Activated CD4-positive, alpha-beta T cell treated with anti-CD3 and anti-CD28 coated beads, Interleukin-2, amount 10 ng/mL, durations not matched to agents 24 days and 14 days (primary cell): ENCODE data around the gene CORO1C. TPM values are rescaled to one million over a fixed set of nuclear protein-coding genes. Genes with fewer than 3 reads are reported as not detected.

Experiments
- DNase-seq: peaks from one replicate; pipeline ENCODE4 v3.0.0; 2022
- H3K27ac Mint-ChIP-seq: one replicate; pipeline ENCODE4 v1.8.0; 2022; ENCODE audit warnings: mild to moderate bottlenecking, mixed read lengths
- H3K27me3 Mint-ChIP-seq: one replicate; pipeline ENCODE4 v1.8.0; 2022; ENCODE audit warnings: mixed read lengths
- H3K36me3 Mint-ChIP-seq: one replicate; pipeline ENCODE4 v1.8.0; 2022; ENCODE audit warnings: low read depth, mild to moderate bottlenecking, mixed read lengths
- H3K4me1 Mint-ChIP-seq: one replicate; pipeline ENCODE4 v1.8.0; 2021; ENCODE audit warnings: mixed read lengths
- H3K4me3 Mint-ChIP-seq: one replicate; pipeline ENCODE4 v1.8.0; 2022; ENCODE audit warnings: mild to moderate bottlenecking, moderate library complexity, mixed read lengths
- H3K9me3 Mint-ChIP-seq: one replicate; pipeline ENCODE4 v1.8.0; 2021; ENCODE audit warnings: mixed read lengths
- intact Hi-C: fragments of 100-400 bp; cut with micrococcal nuclease; formaldehyde crosslinking; loops from one replicate; pipeline ENCODE4 v1.15.1; 2023
- total RNA-seq: library from RNA; stranded (reverse); gene quantifications from 2 replicates; pipeline ENCODE4 v1.2.3, GENCODE V29; 2022

Gene CORO1C
- total RNA-seq, 1 donor from 2014 or later, result 70.1 TPM

DNA sequence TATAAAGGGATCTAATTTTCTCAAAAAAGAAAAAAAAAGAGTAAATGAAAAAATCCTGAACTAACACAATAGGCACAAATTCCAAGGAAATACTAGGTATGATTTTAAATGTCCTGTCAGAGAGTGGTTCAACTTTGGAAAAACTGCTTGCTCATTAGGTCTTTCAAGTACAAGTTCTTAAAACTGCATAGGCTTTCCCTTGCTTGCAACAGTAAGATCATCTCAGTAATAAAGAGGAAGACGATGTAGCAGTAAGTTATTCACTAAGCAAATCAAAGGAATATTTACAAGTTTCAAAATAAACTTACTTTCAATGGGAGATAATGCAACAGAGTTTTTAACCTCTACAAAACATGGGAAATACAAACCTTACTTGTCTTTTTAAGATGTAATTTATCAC, 21.6 kb downstream of the CORO1C start:
- intact Hi-C loops, result no loop called here
- Mint-ChIP-seq H3K27me3 (peaks cover 3% of the 10 kb centered on the region), H3K27ac (no peak overlapping the region), H3K4me3 (no peak overlapping the region), H3K4me1 (peaks cover 5% of the 10 kb centered on the region), H3K9me3 (no peaks in the 10 kb centered on the region), H3K36me3 (peaks cover 3% of the 10 kb centered on the region)
- DNase-seq, result no peak

DNA sequence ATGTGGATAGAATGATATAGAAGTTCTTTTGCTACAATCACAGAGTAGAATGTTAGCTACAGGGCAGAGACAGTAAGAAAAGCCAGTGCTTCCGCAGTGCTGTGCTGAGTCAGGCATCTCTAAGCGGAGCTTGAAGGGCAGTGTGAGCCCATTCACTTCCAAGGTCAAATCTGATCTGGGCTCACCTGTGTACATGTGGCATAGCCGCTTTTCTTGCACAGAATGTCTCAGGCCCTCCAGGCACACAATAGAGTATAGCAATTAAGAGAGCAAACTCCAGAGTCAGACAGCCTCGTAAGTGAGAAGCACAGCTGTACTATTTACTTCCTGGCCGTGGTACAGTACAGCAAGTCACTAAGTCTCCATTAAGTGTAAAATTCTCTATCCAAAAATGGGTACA, 26.8 kb downstream of the CORO1C start:
- Mint-ChIP-seq H3K4me1 (peaks cover 16% of the 10 kb centered on the region), H3K9me3 (no peaks in the 10 kb centered on the region), H3K4me3 (no peak overlapping the region), H3K27ac (no peak overlapping the region), H3K27me3 (peaks cover 3% of the 10 kb centered on the region), H3K36me3 (peaks cover 13% of the 10 kb centered on the region)
- intact Hi-C loops, result no loop called here
- DNase-seq, result no peak

DNA sequence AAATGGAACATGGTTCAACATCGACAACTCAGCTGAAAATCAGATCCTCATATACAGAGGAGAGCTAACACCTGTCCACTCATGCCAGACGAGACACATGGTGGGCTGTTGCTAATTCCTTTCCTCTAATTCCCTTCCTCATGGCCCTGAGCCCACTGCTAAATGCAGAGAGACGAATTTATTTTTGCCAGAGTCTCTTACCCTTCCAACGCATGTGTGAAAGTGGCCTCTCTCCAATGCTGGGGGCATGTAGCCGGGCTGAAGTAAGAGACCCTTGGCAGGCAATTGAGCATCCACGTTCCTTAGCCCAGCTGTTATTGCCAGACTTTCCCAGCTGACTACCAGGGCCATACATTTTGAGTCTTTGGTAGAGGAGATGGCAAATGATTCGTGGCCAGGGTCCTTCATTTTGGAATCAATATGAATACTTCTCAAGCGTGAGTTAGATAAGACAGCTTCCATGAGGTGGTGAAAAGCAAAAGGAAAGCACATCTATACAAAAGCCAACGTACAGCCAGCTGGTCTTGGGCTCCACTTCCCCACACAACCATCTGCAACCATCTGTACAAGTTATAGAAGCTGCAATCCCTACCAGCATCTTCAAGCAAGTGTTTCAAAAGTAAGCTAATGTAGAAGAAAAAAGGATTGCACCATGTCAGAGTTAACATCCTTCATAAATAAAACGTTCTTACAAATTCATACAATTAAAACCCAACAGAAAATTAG, 28.6 kb downstream of the CORO1C start:
- Mint-ChIP-seq H3K9me3 (no peaks in the 10 kb centered on the region), H3K36me3 (peaks cover 23% of the 10 kb centered on the region), H3K4me3 (no peak overlapping the region), H3K27ac (no peak overlapping the region), H3K27me3 (peaks cover 3% of the 10 kb centered on the region), H3K4me1 (peaks cover 16% of the 10 kb centered on the region)
- no peak for DNase-seq
- intact Hi-C loops, result no loop called here

DNA sequence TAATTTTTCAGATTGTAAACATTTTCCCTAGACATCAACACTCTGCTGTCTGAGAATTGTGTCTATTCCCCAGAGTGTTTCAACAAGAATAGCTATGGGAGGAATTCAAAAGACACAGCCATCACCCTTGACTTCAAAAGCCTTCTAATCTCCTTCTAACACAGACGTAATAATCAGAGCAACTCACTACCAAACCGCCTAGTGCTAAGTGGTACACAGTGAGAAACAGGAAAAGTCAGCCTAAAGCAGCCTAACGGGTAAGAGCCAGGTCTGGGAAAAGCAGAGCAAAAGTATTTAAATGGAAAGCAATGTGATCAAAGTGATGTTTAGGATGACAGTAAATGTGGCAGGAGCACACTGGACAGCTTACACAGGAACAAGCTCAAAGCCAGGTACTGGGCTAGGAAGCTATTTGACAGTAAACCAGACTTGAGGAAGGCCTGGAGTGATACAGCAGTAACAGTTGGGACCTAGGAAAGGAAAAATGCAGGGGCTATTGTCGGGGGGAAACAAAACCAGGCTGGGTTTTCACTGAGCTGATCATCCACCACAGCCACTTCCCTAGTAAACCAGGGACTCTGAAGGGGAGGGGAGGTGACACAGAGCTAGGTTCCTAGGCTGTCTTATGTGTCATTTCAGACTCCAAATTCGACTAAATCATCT, 29.4 kb downstream of the CORO1C start:
- Mint-ChIP-seq H3K27me3 (no peaks in the 10 kb centered on the region), H3K4me3 (no peak overlapping the region), H3K9me3 (no peaks in the 10 kb centered on the region), H3K36me3 (peaks cover 23% of the 10 kb centered on the region), H3K4me1 (peaks cover 19% of the 10 kb centered on the region), H3K27ac (peak overlapping the region; percentile 35)
- no peak for DNase-seq
- intact Hi-C loops, result no loop called here

DNA sequence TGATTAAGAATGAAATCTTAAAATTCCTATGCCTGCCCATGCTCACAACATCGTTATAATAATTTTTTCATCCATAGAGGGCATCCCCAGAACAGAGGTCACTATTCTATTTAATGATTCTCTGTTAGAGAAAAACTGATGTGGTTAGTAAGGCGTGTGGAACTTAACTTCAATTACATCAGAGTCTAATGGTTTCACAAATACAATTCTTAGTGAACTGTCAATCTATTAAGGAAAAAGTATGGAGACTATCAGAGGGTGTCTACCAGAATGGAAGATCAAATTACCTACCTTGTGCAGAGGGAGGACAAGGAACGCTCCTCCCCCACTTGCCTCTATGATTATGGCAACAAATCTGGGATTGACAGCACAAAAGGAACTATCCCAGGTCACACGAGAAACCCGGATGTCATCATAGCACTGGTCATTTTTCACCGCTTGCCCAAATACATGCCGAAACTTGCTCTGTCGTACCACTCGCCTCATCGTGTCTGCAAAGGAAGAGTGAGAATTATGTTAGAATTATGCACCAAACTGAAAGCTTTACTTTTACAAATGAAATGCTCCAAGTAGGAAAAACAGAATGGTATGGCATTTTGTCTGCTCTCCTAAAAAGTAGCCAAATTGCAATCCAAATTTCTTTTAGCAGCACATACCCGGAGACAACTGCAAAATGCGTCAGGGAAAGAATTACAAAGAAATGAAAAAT, 30.3 kb downstream of the CORO1C start:
- Mint-ChIP-seq H3K36me3 (peaks cover 25% of the 10 kb centered on the region), H3K27me3 (no peaks in the 10 kb centered on the region), H3K9me3 (no peaks in the 10 kb centered on the region), H3K4me3 (no peak overlapping the region), H3K27ac (no peak overlapping the region), H3K4me1 (peaks cover 27% of the 10 kb centered on the region)
- no peak for DNase-seq
- intact Hi-C loops, result no loop called here

DNA sequence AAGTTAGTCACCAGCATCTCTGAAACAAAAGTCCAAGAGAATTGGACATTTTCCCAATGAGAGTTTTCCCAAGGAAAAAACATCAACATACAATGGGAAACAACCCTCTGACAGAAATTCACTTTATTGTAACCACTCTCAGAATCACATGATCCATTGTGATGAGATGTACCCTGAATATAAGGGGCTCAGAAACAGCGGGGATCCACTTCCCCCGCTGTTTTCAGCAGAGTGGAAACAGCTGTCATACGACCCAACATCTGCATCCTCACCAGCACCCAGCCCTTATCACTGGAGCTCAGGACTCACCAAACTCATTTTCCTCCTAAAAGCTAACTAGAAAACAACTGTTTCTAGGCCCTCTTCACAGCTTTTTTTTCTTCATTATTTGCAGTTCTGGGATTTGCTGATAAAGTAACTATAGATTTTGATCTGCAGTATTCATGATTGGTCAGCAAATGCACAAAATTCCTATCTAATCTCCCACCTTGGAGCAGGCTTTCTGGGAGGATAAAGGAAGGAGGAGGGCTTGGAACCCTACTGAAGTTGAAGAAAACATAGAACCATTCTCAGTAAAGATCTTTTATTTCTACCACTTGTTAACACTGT, 31.3 kb downstream of the CORO1C start:
- no peak overlapping the region for H3K27ac Mint-ChIP-seq
- no peaks in the 10 kb centered on the region for H3K27me3 Mint-ChIP-seq
- peaks cover 4% of the 10 kb centered on the region for H3K9me3 Mint-ChIP-seq
- intact Hi-C loops, result no loop called here
- no peak for DNase-seq
- H3K4me3 Mint-ChIP-seq, result no peak overlapping the region
- peaks cover 25% of the 10 kb centered on the region for H3K36me3 Mint-ChIP-seq
- H3K4me1 Mint-ChIP-seq, result peaks cover 32% of the 10 kb centered on the region

DNA sequence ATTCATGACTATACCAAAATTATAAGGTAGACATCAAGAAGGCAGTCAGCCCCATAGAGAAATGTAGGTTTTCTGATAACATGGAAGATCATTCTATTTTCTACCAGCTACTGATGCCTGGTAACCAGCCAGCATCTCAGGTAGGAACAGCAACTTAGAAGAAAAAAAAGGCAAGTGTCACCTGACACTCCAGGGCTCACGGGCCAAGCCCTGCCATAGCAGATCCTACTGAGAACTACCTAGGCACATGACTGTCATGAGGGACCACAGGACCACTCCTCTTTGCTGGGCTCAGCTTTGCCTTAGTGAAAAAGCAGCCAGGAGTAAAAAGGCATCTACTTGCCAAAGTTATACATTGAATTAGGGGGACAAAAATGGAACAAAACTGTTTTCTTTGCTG, 33.4 kb downstream of the CORO1C start:
- Mint-ChIP-seq H3K36me3 (peaks cover 27% of the 10 kb centered on the region), H3K27me3 (no peaks in the 10 kb centered on the region), H3K9me3 (peaks cover 7% of the 10 kb centered on the region), H3K4me3 (no peak overlapping the region), H3K4me1 (peaks cover 39% of the 10 kb centered on the region), H3K27ac (no peak overlapping the region)
- DNase-seq, result no peak
- intact Hi-C loops, result no loop called here

DNA sequence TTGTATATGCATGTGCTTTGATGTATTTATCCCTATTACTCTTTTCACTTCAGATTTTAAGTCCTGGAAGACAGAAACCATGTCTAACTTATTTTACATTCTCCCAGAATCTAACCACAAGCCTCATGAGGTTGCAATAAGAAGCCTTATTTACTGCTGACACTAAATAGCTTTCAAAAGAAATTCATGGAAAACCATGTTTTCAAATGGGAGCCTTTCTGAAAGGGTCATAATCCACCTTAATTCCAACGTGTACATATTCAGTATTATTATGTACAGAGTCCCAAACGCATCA, 34.4 kb downstream of the CORO1C start:
- intact Hi-C loops, result loop anchor here (1.0 kb wide), 2 partner anchors 34 to 80 kb away; partner anchors contain the start of gene CORO1C

DNA sequence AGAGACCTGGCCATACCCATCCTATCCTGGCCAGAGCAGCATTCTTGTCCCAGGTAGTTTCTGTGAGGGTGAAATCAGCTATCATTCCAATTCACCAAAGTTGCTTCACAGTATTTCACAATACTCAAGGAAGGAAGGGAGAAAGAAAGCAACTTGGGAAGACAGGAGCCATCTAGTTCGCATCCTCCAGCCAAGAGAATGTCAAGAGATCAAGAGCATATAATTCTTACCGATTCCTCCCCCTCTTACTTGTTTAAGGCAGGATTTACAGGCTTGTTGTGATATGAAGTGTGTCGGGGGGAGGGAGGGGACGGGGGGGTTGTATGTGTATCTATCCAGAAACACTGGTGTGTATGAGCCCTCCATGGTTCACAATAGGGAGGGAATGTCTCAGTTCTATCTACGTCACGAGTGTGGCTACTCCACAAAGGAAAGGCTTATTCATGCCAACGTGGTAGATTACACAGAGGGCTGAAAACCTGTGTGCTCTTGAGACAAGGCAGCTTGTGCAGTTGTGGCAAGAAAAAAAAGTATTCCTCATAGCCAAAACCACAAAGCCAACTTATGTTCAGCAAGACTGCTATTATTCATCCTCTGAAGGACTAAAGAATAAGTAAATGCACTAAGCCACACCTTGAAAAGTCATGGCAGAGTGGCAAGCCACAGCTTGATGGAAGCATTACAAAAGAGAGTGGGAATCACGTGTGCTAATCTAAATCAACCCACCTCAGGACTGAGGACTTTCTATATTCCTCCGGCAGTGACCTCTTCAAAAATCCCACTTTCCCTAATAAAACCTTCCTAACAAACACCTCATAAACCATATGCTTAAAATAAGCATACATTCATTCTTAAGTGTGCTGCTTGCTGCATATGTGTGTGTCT, 35.0 kb downstream of the CORO1C start:
- intact Hi-C loops, result loop anchor here (1.0 kb wide), 2 partner anchors 35 to 79 kb away; partner anchors contain the start of gene CORO1C
- H3K9me3 Mint-ChIP-seq, result peaks cover 7% of the 10 kb centered on the region
- peak overlapping the region; percentile 76 for H3K27ac Mint-ChIP-seq
- peak; percentile 66 for DNase-seq
- no peaks in the 10 kb centered on the region for H3K27me3 Mint-ChIP-seq
- peak overlapping the region; percentile 25 for H3K4me3 Mint-ChIP-seq
- H3K4me1 Mint-ChIP-seq, result peaks cover 38% of the 10 kb centered on the region
- H3K36me3 Mint-ChIP-seq, result peaks cover 27% of the 10 kb centered on the region

More for the DNA sequence above, 34.4 kb downstream of the CORO1C start:
- peaks cover 27% of the 10 kb centered on the region for H3K36me3 Mint-ChIP-seq
- no peak overlapping the region for H3K4me3 Mint-ChIP-seq
- H3K4me1 Mint-ChIP-seq, result peaks cover 36% of the 10 kb centered on the region
- H3K27ac Mint-ChIP-seq, result peak overlapping the region; percentile 42
- no peaks in the 10 kb centered on the region for H3K27me3 Mint-ChIP-seq
- H3K9me3 Mint-ChIP-seq, result peaks cover 7% of the 10 kb centered on the region
- no peak for DNase-seq

DNA sequence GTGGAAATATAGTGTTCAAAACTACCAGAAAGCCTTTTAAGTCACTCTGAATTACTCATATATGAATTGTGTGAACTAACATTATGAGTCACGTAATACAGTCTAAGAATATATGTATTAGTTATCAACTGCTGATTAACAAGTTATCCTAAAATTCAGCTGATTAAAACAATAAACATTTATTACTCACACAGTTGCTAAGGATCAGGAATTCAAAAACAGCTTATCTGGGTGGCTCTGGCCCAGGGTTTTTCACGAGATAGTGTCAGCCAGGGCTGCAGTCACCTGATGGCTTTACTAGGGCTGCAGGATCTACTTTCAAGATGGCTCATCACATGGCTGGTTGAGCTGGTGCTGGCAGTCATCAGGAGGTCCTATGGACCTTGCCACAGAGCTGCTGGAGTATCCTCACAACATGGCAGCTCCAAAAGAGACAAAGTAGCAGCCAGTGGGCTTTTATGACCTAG, 36.5 kb downstream of the CORO1C start:
- Mint-ChIP-seq H3K4me3 (no peak overlapping the region), H3K27ac (peak overlapping the region; percentile 51), H3K36me3 (peaks cover 17% of the 10 kb centered on the region), H3K9me3 (peaks cover 7% of the 10 kb centered on the region), H3K4me1 (peaks cover 52% of the 10 kb centered on the region), H3K27me3 (no peaks in the 10 kb centered on the region)
- no peak for DNase-seq
- intact Hi-C loops, result no loop called here

DNA sequence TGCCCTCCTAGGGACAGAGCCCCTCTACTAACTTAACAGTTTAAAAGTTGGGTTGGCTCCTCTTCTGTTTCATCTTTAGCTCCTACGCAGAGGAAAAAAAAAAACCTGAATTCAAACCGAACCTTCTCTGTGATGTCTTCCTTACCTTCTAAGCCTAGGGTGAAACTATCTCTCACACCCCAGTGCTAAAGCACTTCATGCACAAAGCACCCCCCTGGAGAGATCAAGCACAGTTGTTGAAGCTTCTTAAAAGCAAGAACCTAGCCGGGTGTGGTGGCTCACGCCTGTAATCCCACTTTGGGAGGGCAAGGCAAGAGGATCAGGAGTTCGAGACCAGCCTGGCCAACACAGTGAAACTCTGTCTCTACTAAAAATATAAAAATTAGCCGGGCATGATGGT, 37.6 kb downstream of the CORO1C start:
- Mint-ChIP-seq H3K9me3 (peaks cover 7% of the 10 kb centered on the region), H3K4me3 (peak overlapping the region; percentile 1), H3K27ac (peak overlapping the region; percentile 27), H3K4me1 (peaks cover 62% of the 10 kb centered on the region), H3K27me3 (no peaks in the 10 kb centered on the region), H3K36me3 (peaks cover 10% of the 10 kb centered on the region)
- intact Hi-C loops, result no loop called here
- no peak for DNase-seq

DNA sequence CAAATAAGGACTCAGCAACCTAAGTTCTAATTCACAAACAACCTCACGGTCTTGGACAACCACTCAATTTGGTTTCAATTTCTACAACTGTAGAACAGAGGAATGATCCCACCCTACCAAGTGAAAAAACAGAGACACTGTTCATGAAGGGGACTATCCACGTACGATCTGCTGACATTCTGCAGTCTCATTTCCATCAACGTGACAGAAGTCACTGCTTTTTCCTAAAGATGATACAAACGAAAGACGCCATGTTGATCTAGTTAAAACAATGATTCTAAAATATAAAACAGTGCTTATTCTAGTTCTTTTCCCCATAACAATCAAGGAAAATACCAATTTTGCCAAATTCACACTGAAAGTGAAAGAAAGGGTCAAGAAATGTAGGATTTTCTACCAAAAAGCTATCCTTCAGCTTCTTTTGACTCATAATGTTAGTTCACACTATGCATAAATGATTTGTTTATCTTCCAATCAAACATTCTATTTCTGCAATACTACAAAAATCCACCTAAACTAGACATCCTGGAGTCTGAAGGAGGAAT, 38.1 kb downstream of the CORO1C start:
- Mint-ChIP-seq H3K27me3 (no peaks in the 10 kb centered on the region), H3K36me3 (peaks cover 9% of the 10 kb centered on the region), H3K27ac (peak overlapping the region; percentile 27), H3K9me3 (peaks cover 7% of the 10 kb centered on the region), H3K4me3 (peak overlapping the region; percentile 1), H3K4me1 (peaks cover 67% of the 10 kb centered on the region)
- intact Hi-C loops, result no loop called here
- DNase-seq, result no peak
